LNCAP (cell line): ENCODE measurements around the gene GFPT1.

Source experiments
- TF ChIP-seq, protein P1 (sequence below): fragments of 450-650 bp; IDR thresholded peaks from 2 replicates; pipeline ENCODE4 v1.5.1; 2017; ENCODE audit warnings: mild to moderate bottlenecking

Gene GFPT1

DNA sequence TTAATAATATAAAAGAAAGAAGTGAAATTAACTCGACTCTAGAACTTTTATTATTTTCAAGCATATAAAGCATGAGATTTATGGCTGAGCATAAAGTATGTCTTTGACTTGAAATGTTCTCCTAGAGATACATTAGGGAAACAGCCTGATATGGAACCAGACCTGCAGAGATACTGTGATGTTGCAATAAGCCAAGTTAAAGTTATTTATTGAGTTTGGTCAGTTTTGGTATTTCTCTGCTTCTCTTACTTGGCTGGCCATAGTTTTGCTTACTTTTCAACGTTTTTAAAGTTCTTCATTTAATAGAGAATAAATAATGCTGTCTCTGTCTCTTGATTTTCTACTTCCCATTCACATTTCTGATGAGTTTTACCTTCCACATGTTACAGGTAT, 76.0 kb downstream of the GFPT1 start:
- TF ChIP-seq, protein P1, sequence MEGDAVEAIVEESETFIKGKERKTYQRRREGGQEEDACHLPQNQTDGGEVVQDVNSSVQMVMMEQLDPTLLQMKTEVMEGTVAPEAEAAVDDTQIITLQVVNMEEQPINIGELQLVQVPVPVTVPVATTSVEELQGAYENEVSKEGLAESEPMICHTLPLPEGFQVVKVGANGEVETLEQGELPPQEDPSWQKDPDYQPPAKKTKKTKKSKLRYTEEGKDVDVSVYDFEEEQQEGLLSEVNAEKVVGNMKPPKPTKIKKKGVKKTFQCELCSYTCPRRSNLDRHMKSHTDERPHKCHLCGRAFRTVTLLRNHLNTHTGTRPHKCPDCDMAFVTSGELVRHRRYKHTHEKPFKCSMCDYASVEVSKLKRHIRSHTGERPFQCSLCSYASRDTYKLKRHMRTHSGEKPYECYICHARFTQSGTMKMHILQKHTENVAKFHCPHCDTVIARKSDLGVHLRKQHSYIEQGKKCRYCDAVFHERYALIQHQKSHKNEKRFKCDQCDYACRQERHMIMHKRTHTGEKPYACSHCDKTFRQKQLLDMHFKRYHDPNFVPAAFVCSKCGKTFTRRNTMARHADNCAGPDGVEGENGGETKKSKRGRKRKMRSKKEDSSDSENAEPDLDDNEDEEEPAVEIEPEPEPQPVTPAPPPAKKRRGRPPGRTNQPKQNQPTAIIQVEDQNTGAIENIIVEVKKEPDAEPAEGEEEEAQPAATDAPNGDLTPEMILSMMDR = no peak

DNA sequence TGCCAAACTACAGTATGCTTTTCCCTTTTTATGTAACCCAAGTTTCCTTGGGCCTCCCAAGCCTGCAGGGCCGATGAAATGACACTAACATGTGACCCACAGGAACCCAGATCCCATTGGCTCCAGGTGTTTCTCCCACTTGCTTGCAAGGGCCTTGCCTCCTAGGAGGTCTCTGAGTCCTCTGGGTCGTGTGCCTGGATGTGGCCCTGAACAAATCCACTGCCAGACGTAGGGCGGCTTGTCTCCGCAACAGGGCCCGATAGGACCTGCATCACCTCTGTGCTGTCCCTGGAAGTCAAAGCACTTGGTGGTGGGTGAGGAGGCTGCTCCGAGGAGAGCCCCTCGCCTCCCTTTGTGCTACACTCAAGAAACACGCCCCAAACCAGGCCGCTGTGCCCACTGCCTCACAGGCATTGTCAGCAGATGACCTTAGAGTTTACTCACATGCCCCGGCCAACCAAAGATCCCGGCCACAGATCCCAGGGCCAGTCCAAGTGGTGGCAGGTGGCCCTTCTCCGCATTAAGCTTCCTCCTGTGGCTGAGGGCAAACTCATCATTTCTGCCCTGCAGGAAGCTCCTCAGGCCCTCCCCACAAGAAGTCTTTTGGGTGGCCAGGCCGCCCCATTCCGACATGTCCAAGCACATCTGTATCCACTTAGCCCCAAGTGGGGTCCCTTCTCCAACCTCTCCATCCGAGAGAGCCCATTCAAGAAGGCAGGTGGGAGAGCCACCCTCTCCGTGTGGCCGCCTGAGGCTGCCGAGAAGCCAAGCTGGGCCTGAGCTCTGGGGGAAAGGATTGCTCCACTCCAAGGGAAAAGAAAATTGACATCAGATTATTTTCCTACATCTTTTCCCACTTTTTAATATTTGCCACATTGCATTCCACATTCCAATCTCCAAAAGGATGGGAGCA, 76.7 kb downstream of the GFPT1 start:
- TF ChIP-seq, protein P1 = no peak

DNA sequence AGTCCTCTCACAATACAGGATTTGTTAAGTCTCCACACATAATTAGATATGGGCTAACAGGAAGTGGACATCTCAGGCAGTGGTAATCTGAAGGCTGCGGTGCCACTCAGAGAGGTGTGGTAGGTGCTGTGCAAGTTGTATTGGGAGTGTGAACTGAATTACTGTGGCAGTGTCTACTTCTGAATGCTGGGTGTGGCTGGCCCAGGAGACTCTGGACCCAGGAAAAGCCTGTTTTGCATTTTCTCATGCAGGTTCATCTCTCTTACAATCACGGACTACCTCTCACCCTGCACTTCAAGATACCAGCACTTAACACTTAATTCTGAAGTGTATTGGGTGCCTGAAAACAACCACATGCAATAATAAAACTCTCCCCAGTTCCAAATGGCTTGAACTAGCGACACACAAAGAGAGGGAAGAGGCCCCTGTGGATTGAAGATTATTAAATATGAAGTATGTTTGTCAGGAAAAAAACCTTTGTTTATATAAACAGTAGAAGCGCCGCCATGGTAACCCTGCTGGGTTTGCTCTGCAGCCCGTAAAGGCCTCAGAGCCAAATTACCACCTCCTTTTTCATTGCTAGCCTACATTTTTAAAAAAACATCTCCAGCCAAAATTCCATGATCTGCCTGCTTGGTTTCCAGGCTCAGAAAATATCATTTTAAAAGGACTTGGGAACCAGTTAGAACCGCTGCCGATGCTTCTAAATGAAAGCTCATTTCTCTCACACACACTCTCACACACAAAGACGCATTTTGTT, 77.5 kb downstream of the GFPT1 start:
- TF ChIP-seq, protein P1 = no peak

DNA sequence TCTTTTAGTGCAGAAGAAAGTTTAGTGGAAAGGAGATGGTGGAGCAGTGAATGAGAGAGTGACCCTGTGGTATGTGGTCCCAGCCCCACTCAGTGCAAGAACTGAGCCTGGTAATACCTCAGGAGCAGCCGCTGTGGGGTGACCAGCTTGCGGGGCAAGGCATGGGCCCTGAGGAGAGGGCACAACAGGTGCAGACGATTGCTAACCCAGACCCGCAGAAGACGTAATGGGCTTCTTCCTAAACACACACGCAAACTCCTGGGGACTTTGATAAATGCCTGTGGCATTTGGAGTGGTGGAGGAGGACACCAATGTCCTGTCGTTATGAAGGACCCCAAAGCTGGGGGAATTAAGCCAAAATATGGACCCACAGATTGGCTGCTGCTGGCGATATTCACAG, 78.7 kb downstream of the GFPT1 start:
- TF ChIP-seq, protein P1 = no peak

DNA sequence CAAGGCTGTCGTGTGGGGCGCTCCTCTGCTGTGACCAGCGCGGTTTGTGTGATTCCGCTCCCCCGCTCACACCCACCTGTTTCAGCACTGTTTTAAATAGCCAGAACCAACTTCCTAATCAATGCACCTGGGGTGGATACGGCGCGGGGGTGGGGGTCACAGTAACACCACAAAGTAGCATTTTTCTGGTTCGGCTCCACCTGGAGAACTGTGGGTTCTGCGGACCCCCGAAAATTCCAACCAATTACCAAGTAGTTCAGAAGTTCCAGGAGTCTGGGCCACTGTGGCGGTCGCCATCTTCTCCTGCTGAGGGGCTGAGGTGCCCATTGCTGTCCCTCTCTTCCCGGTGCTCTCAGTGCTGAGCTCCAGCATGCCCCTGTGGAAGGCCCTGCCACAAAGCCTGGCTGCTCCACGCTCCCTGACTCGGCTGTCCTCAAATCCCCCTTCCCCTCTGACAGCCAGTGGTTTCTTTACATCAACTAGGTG, 79.4 kb downstream of the GFPT1 start:
- TF ChIP-seq, protein P1 = no peak

DNA sequence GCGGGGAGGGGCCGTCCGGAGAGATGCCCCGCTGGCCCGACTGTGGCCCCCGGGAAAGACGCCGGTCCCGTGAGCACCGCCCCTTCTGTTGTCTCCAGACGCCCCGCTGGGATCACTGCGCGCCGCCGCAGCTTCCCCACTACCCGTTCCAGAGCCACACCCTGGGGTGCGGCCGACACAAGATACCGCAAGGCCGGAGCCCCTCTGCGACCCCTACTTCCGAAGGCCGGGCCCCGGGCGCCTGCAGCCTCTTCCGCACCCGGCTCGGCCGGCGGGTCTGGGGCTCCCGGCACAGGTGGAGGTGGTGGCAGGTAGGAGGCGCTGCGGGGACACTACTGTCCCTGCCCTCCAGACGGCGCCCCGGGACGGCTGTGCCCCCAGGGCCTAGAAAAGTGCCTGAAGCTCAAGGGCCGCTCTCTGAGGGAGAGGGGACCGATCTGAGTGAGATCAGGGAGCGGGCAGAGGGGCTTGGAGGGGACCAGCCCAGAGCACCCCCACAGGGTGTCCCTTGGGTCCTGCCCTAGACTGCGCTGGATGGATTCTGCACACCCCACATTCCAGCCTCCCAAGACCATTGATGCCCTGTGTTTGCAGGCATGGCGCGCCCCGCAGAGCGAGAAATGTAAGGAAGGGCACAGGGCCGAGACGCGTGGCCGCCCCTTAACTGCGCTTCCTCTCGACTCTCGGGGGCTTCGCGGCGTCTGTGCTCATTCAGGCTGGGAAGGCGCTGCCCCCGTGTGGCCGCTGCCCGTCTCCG, 80.0 kb downstream of the GFPT1 start:
- TF ChIP-seq, protein P1 = peak; percentile 59; the same call in 1 of the 2 replicates

DNA sequence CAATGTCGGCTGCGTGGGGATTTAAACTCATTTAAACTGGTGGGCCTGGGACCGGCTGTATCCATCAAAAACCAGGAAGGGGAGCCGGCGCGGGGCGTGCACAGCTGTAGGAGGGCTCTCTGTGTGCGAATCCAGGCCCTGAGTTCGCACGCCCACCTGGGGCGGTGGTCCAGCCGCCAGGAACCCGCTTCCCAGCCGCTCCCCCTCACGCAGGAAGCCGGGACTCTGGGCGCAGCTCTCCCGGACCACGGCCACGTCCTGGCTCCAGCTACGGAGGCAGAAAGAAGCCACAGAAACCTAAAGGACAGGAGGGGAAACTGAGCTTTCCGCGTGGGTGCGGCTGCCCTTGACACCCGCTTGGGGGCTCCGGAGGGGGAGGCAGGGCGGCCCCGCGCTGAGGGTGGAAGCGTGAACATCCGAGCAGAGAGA, 80.6 kb downstream of the GFPT1 start:
- TF ChIP-seq, protein P1 = no peak
